ENCODE results near the gene CTBP1.

Gene CTBP1

DNA sequence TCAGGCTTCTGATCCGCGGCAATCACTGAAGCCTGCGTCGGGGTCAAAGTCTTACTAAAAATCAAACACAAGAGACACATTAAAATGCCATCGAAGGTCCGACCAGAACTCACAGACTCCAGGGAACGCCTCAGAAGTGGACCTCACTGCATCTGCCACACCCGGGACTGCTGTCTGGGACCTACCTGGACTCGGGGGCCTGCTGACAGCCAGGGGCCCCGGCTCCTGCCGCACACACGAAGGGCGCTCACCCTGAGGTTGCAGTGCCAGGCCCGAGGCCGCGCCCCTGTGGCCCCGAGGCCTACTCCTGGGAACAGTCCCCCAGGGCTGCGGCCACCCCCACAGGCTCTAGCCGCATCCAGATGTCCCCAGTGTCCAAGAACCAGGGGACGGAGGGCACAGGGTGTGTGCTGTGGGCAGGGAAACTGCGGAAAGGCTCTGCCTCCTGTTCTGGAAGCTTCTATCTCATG is 7.4 kb downstream of the CTBP1 start:
- TF ChIP-seq TCF12 (IDR thresholded peaks at IDR 0.05; ENCODE audit: low read depth): no peak
- TF ChIP-seq, protein P1, sequence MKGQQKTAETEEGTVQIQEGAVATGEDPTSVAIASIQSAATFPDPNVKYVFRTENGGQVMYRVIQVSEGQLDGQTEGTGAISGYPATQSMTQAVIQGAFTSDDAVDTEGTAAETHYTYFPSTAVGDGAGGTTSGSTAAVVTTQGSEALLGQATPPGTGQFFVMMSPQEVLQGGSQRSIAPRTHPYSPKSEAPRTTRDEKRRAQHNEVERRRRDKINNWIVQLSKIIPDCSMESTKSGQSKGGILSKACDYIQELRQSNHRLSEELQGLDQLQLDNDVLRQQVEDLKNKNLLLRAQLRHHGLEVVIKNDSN (IDR thresholded peaks at IDR 0.05): no peak
- no peak for TF ChIP-seq FOXM1 (IDR thresholded peaks at IDR 0.05; ENCODE audit: borderline replicate concordance, low read depth)

DNA sequence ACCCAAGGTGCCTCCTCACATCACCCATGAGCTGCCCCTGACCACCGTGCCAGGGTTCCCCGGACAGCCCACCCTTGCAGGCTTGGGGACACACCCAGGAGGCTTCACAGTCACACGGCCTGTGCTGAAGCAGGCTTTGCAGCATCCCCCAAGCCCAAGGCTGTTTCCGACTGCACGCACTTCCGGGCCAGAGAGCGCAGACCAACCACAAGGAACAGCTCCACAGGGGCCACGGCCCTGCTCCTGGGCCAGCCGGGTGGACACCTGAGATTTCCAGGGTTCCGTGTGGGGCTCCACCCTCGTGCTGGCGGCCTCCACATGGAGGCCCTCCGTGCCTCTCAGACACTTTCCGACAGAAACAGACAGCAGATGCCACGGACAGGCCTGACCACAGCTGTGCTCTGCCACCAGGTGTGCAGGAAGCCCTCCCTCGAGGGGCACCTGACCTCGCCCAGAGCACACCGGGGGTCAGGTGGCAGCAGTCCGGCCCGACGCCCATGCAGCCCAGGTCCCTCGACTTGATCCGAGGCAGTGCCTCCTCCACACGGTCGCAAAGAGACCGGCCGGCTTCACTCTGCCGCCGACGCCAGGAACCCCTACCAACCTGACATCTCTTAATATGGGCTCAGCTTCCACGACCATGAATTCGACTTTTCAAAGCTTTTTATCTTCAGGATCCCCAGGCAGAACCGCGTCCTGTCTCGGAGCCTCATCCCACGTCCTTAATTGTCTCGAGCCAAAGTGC is 8.0 kb downstream of the CTBP1 start:
- no peak for TF ChIP-seq CREB1 (IDR thresholded peaks at IDR 0.05; ENCODE audit: low read depth)

DNA sequence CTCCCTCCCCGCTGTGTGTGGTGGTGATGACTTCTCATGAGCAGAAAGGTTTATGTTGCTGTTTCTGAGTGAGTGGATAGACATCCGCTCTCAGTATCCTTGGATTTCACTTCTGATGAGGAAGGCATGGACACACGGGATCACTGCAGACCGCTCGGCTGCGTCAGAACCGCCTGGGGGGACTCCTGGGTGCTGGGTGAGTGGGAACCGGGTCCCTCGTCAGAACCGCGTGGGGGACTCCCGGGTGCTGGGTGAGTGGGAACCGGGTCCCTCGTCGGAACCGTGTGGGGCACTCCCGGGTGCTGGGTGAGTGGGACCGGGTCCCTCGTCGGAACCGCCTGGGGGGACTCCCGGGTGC is 9.0 kb downstream of the CTBP1 start:
- TF ChIP-seq REST (IDR thresholded peaks at IDR 0.05; ENCODE audit: low read depth): no peak
- TF ChIP-seq TCF12 (IDR thresholded peaks at IDR 0.05; ENCODE audit: low read depth): no peak
- TF ChIP-seq FOXM1 (IDR thresholded peaks at IDR 0.05; ENCODE audit: borderline replicate concordance, low read depth): no peak
- no peak for TF ChIP-seq TEAD4 (IDR thresholded peaks at IDR 0.05)
- TF ChIP-seq NFIC (IDR thresholded peaks at IDR 0.05): no peak
- TF ChIP-seq, protein P1 (IDR thresholded peaks at IDR 0.05): no peak
- TF ChIP-seq CREB1 (IDR thresholded peaks at IDR 0.05; ENCODE audit: low read depth): no peak
- TF ChIP-seq ZBTB7A (IDR thresholded peaks at IDR 0.05; ENCODE audit: low read depth): no peak
- no peak for TF ChIP-seq EGR1 (IDR thresholded peaks at IDR 0.05)
- TF ChIP-seq MAX (IDR thresholded peaks at IDR 0.05): no peak
- no peak for TF ChIP-seq TAF1 (IDR thresholded peaks at IDR 0.05; ENCODE audit: low read depth)
- TF ChIP-seq RAD21 (IDR thresholded peaks at IDR 0.05; ENCODE audit: low read depth): no peak
- TF ChIP-seq YY1 (IDR thresholded peaks at IDR 0.05; ENCODE audit: low read depth): no peak
- no peak for TF ChIP-seq EP300 (IDR thresholded peaks at IDR 0.05; ENCODE audit: borderline replicate concordance)
- no peak for TF ChIP-seq CEBPB (IDR thresholded peaks at IDR 0.05)

GRCh38 chr4:1239141-1239949 is 9.6 kb downstream of the CTBP1 start:
- TF ChIP-seq ZBTB7A (IDR thresholded peaks at IDR 0.05; ENCODE audit: low read depth) (no peak), CEBPB (IDR thresholded peaks at IDR 0.05) (no peak), CREB1 (IDR thresholded peaks at IDR 0.05; ENCODE audit: low read depth) (no peak), REST (IDR thresholded peaks at IDR 0.05; ENCODE audit: low read depth) (no peak), TEAD4 (IDR thresholded peaks at IDR 0.05) (no peak), FOXM1 (IDR thresholded peaks at IDR 0.05; ENCODE audit: borderline replicate concordance, low read depth) (no peak)
- TF ChIP-seq, protein P1 (IDR thresholded peaks at IDR 0.05): no peak

DNA sequence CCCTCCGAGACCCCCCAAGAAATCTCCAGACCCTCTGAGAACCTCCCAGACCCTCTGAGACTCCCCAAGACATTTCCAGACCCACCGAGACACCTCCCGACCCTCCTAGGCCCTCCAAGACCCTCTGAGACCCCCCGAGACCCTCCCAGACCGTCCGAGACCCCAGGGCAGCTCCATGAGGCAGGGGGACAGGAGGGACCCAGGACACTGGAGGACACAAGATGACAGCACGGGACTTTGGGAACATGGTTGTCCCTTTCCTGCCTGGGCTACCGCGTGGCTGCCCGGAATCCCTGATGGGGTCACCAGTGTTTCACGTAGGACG is 10.3 kb downstream of the CTBP1 start:
- TF ChIP-seq ZBTB7A (IDR thresholded peaks at IDR 0.05; ENCODE audit: low read depth): 0 out of 2 replicates have a peak, but pooled peaks have one; percentile 25
- TF ChIP-seq MAX (IDR thresholded peaks at IDR 0.05): no peak

- TF ChIP-seq, protein P1 (IDR thresholded peaks at IDR 0.05): no peak
- TF ChIP-seq NFIC (IDR thresholded peaks at IDR 0.05) (no peak), RAD21 (IDR thresholded peaks at IDR 0.05; ENCODE audit: low read depth) (no peak), TEAD4 (IDR thresholded peaks at IDR 0.05) (no peak), EP300 (IDR thresholded peaks at IDR 0.05; ENCODE audit: borderline replicate concordance) (no peak), EGR1 (IDR thresholded peaks at IDR 0.05) (no peak), TAF1 (IDR thresholded peaks at IDR 0.05; ENCODE audit: low read depth) (no peak), MAX (IDR thresholded peaks at IDR 0.05) (no peak), CEBPB (IDR thresholded peaks at IDR 0.05) (no peak), TCF12 (IDR thresholded peaks at IDR 0.05; ENCODE audit: low read depth) (no peak), FOXM1 (IDR thresholded peaks at IDR 0.05; ENCODE audit: borderline replicate concordance, low read depth) (no peak), YY1 (IDR thresholded peaks at IDR 0.05; ENCODE audit: low read depth) (no peak), CREB1 (IDR thresholded peaks at IDR 0.05; ENCODE audit: low read depth) (no peak), REST (IDR thresholded peaks at IDR 0.05; ENCODE audit: low read depth) (no peak), ZBTB7A (IDR thresholded peaks at IDR 0.05; ENCODE audit: low read depth) (no peak)
These were observed 10.8 kb downstream of the CTBP1 start for GRCh38 chr4:1237981-1238675.
